Measurements from ENCODE around the gene CARMIL1.

GRCh38 chr6:25399885-25400284 is 120.7 kb downstream of the CARMIL1 start:
- TF ChIP-seq CTCF (IDR thresholded peaks at IDR 0.05) (no peak), POLR2A (IDR thresholded peaks at IDR 0.05) (no peak)

Measured in breast epithelium (tissue), 3 donors.